Measurements from ENCODE around the gene GLP2R. TPM values are rescaled to one million over a fixed set of nuclear protein-coding genes. Genes with fewer than 3 reads are reported as not detected.

The GLP2R gene
- total and polyA plus RNA-seq, 2 of the 13 experiments (the other 11 are each of a cell fraction or from before 2014, with no cell fraction given), result 0.65 to 1.4 TPM

GRCh38 chr17:9784544-9784943 lies 41.2 kb upstream of the GLP2R start:
- H3K4me3 ChIP-seq (replicated peaks in 1 of 3; ENCODE audit: insufficient read depth in 1 of 3, low read depth in 2 of 3, low read length in 3 of 3), result no peak overlapping the region
- 89% methylated on average over 2 of the region's 2 CpGs for WGBS (ENCODE audit: low lambda C conversion rate)
- H3K9ac ChIP-seq (ENCODE audit: insufficient read depth, low read depth, low read length), result no peak overlapping the region
- POLR2A ChIA-PET, result no interaction called here
- H3K79me2 ChIP-seq (ENCODE audit: insufficient read depth, low read length), result no peaks in the 10 kb centered on the region
- CTCF ChIA-PET (ENCODE audit: low intra/inter-chr PET ratio, low total read pairs), result no interaction called here
- intact Hi-C loops (cut with micrococcal nuclease; ENCODE audit: unreplicated experiment) (no loop called here), in situ Hi-C loops (cut with HindIII; ENCODE audit: extremely low pct_ligation_motif_present, low pct_unique_long_range_greater_than_20kb) (no loop called here)
- BruUV-seq (replicated peaks), result no TSS peak
- no peak overlapping the region for H3K27ac ChIP-seq (ENCODE audit: extremely low read length, insufficient read depth, low read length)
- TF ChIP-seq ATF2 (CRISPR knock-in tag; IDR thresholded peaks at IDR 0.05) (no peak), KDM4B (CRISPR knock-in tag; IDR thresholded peaks at IDR 0.05) (no peak), ZNF83 (CRISPR knock-in tag; IDR thresholded peaks at IDR 0.05; ENCODE audit: borderline replicate concordance) (no peak), IRX3 (CRISPR knock-in tag; IDR thresholded peaks at IDR 0.05; ENCODE audit: borderline replicate concordance, low read depth) (no peak), DRAP1 (CRISPR knock-in tag; IDR thresholded peaks at IDR 0.05) (no peak)
- H3K4me1 ChIP-seq (ENCODE audit: insufficient read depth, low read length), result no peaks in the 10 kb centered on the region
- no peak overlapping the region for H3K4me2 ChIP-seq (ENCODE audit: low read depth, low read length)
- H3K27me3 ChIP-seq (ENCODE audit: control insufficient read depth in 1 of 2, insufficient read depth in 2 of 2, low read length in 2 of 2), result peaks cover 2 to 48% of the 10 kb centered on the region in 2 experiments; a peak in 4 of 5 replicates
- H3K36me3 ChIP-seq (replicated peaks in 1 of 2; ENCODE audit: control insufficient read depth in 1 of 2, insufficient read depth in 2 of 2, low read length in 2 of 2), result no peaks in the 10 kb centered on the region
- DNase-seq (ENCODE audit: low spot score) (no peak), FAIRE-seq (no peak), ATAC-seq (no peak)
- H2AFZ ChIP-seq (ENCODE audit: low read length), result no peak overlapping the region
- H3K9me3 ChIP-seq (ENCODE audit: low read length), result no peaks in the 10 kb centered on the region
- no peaks in the 10 kb centered on the region for H4K20me1 ChIP-seq (ENCODE audit: insufficient read depth, low read length)

- Histone ChIP-seq H3K27me3 (ENCODE audit: control insufficient read depth in 1 of 2, insufficient read depth in 2 of 2, low read length in 2 of 2) (peaks cover 3 to 42% of the 10 kb centered on the region in 2 experiments), H3K9me3 (ENCODE audit: low read length) (no peaks in the 10 kb centered on the region), H3K4me1 (ENCODE audit: insufficient read depth, low read length) (no peaks in the 10 kb centered on the region), H3K27ac (ENCODE audit: extremely low read length, insufficient read depth, low read length) (no peak overlapping the region), H4K20me1 (ENCODE audit: insufficient read depth, low read length) (no peaks in the 10 kb centered on the region), H3K36me3 (replicated peaks in 1 of 2; ENCODE audit: control insufficient read depth in 1 of 2, insufficient read depth in 2 of 2, low read length in 2 of 2) (no peaks in the 10 kb centered on the region), H3K9ac (ENCODE audit: insufficient read depth, low read depth, low read length) (no peak overlapping the region), H3K79me2 (ENCODE audit: insufficient read depth, low read length) (no peaks in the 10 kb centered on the region), H3K4me3 (replicated peaks in 1 of 3; ENCODE audit: insufficient read depth in 1 of 3, low read depth in 2 of 3, low read length in 3 of 3) (no peak overlapping the region), H2AFZ (ENCODE audit: low read length) (no peak overlapping the region), H3K4me2 (ENCODE audit: low read depth, low read length) (no peak overlapping the region)
- no TSS peak for BruUV-seq (replicated peaks)
- FAIRE-seq (no peak), ATAC-seq (no peak), DNase-seq (ENCODE audit: low spot score) (no peak)
- ChIA-PET CTCF (ENCODE audit: low intra/inter-chr PET ratio, low total read pairs) (no interaction called here), POLR2A (no interaction called here)
- in situ Hi-C loops (cut with HindIII; ENCODE audit: extremely low pct_ligation_motif_present, low pct_unique_long_range_greater_than_20kb) (no loop called here), intact Hi-C loops (cut with micrococcal nuclease; ENCODE audit: unreplicated experiment) (no loop called here)
- TF ChIP-seq KAT7 (CRISPR knock-in tag; IDR thresholded peaks at IDR 0.05; ENCODE audit: borderline replicate concordance) (no peak), ZNF292 (CRISPR knock-in tag; IDR thresholded peaks at IDR 0.05; ENCODE audit: borderline replicate concordance, low read depth) (no peak), BCLAF1 (IDR thresholded peaks at IDR 0.05) (no peak), MAZ (IDR thresholded peaks at IDR 0.05; ENCODE audit: borderline replicate concordance, low read depth, low read length) (no peak), MAZ (CRISPR knock-in tag; IDR thresholded peaks at IDR 0.05; ENCODE audit: low read depth) (no peak), SMAD9 (CRISPR knock-in tag; IDR thresholded peaks at IDR 0.05) (no peak)
- WGBS (ENCODE audit: low lambda C conversion rate), result 25% methylated on average over 6 of the region's 8 CpGs
These were observed 37.1 kb upstream of the GLP2R start for GRCh38 chr17:9788601-9789000.
